ENCODE measurements around the gene MRPS27. TPM values are rescaled to one million over a fixed set of nuclear protein-coding genes. Genes with fewer than 3 reads are reported as not detected.

The MRPS27 gene
- total RNA-seq, 4 donors from 2014 or later, result 42.7 to 49.4 (median 48.1) TPM

DNA sequence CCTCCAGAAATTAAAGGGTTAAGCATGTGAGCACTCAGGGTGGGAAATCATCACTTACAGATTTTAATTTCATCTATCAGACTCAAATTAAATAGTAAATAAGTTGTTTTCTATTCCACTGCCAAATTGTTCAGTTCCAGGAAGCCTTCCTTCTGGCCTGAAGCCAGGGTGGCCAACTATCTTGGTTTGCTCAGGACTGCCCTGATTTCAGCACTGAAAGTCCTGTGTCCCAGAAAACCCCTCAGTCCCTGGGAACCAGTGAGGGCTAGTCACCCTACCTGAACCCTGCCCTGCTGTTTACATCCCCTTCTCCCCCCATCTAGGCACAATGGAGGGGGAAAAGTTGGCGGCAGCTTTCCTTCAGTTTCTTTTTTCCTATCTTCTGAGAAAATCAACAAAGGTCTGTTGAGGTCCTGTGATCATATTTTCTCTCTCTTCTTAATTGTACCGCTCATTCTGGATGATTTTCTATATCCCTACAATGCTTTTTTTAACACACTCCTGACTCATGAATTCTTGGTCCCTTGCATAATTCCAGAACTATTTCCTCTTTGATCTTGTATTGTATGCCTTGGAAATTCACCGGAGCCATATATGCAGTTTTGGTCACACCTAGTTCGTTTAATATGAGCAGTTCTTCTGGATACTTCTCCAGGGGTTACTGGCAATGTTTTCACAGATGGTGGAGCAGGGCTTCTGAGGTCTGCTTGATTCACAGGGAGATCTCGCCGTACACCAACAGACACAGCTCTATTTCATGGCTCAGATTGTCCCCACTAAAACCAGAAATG is 109.0 kb downstream of the MRPS27 start:
- TF ChIP-seq, protein P1, sequence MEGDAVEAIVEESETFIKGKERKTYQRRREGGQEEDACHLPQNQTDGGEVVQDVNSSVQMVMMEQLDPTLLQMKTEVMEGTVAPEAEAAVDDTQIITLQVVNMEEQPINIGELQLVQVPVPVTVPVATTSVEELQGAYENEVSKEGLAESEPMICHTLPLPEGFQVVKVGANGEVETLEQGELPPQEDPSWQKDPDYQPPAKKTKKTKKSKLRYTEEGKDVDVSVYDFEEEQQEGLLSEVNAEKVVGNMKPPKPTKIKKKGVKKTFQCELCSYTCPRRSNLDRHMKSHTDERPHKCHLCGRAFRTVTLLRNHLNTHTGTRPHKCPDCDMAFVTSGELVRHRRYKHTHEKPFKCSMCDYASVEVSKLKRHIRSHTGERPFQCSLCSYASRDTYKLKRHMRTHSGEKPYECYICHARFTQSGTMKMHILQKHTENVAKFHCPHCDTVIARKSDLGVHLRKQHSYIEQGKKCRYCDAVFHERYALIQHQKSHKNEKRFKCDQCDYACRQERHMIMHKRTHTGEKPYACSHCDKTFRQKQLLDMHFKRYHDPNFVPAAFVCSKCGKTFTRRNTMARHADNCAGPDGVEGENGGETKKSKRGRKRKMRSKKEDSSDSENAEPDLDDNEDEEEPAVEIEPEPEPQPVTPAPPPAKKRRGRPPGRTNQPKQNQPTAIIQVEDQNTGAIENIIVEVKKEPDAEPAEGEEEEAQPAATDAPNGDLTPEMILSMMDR (IDR thresholded peaks at IDR 0.05; ENCODE audit: low read depth), result no peak

DNA sequence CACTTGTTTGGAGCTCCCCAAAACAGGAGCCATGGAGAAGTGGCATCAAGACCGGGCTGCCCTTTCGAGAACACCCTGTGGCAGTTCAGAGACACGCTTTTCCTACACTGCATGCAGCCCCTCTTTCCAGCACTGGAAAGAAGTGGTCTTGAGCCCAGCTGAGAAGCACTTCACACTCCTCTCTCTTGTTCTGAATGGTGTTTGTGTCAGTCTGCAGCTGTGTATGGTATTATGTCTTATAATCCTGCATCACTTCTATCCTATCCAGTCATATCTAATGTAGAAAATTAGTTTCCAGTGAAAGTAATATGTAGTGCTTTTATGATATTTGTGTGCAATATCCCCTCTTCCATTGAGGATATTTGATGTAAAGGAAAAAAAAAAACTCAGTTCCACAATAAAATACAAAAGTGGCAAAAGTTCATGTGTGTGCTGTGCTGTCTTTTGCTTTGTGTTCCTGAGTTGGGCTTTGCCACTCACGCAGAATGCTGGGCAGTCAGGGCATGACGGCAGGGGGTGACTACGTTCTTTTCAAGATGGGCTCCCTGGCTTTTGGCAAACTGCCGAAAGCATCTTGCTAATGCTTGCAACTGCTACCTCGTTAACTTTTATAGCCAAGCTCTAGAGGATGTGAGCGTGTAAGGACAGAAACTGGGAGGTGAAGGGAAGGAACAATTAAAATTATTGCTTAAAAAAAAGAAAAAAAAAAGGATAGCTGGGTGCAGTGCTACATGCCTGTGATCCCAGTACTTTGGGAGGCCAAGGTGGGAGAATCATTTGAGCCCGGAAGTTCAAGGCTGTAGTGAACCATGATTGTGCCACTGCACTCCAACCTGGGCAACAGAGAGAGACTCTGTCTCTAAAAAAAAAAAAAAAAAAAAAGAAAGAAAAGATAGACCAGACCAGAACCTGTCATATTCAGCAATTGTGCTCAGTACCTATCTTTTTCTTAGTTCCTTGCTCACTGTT is 110.6 kb downstream of the MRPS27 start:
- TF ChIP-seq, protein P1 (IDR thresholded peaks at IDR 0.05; ENCODE audit: low read depth), result no peak

DNA sequence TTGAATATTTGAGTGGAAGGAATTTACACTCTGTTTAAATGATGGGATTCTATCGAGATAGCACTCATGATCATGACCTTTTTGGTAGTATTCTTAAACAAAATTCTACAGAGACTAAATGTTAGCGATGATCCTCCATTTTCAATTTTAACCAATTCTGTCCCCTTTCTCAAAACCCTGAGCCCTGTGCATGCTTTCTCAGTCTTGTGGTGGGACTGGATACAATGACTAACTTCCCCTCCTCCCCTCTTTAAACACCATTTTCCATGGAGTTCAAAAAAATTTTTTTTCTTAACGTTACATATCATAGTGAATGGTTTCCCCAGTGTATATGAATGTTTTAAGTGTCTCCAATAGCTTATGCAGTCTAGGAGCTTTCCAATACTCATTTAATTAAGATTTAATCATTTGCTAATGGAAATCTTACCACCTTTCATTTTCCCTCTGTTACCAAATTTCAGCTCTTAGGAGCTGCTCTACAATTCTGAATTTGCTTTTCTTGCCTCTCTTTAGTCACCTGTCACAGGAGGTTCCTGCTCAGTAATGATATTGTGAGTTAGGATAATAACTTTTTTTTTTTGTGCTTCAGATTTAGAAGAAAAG is 111.6 kb downstream of the MRPS27 start:
- TF ChIP-seq, protein P1 (IDR thresholded peaks at IDR 0.05; ENCODE audit: low read depth), result no peak

DNA sequence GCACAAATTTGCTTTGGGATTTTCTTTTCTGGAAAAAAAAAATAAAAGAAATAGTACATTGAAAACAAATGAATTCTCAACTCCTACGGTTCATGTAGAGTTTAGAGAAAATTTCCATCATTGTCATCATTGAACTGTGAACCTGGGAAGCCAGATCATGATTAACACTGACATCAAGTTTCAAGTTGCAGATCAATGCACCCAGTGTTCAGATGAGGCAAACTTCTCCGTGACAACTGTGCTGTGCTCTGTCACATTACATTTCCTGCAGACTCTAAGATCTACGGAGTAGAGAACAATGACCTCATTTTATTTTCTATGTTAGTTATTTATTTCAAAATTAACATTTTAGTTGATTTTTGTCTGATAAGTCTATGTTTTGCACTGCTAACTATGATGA is 113.0 kb downstream of the MRPS27 start:
- TF ChIP-seq, protein P1 (IDR thresholded peaks at IDR 0.05; ENCODE audit: low read depth), result no peak

DNA sequence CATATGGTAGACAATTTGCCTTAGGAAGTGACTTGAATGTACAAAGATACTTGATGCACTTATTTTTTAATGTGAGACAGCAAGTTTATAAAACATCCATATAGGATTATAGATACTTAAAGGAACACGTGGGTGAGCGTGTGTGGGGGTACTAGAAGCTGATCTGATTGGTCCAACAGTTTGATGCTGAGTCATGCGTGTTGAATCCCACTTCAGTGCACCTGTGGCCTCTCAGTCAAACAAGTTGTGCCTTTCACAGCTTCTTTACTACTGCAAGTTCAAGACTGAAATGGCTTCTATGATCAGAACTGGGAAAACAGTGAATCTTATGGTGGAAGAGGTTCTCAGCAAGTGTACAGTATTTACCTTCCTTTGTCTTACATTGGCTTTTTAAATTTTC is 113.9 kb downstream of the MRPS27 start:
- TF ChIP-seq, protein P1 (IDR thresholded peaks at IDR 0.05; ENCODE audit: low read depth), result no peak

DNA sequence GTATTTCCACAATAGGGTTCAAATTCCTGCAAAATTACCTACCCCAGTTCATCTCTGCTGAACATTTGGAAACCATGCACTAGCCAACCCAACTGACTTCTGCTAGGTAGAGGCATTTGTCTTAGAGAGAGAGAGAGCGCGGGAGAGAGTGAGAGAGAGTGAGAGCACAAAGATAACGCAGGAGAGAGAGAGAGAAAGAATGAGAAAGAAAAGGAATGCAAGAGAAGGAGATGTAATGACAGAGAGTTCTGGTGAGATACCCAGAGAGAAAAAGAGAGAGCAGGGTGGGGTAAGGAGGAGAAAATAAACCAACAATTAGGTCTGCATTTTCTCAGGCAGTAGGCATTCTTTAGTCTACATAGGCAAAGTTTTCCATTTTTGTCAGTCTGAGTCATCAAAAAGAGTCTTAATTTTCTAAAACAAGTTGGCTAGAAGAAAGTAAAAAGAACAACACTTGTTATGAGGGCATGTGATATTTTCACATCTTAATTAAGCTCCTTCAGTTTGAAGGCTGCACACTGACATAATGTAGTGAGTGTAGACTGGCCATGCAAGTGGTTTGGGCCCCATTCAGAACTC is 114.5 kb downstream of the MRPS27 start:
- TF ChIP-seq, protein P1 (IDR thresholded peaks at IDR 0.05; ENCODE audit: low read depth), result no peak

Measured in subcutaneous adipose tissue (tissue), 4 donors.